Measurements from ENCODE around the gene RIOK3.

The RIOK3 gene

GRCh38 chr18:23452728-23453679, at the start of gene RIOK3:
Gene RIOK3, plus strand, starts transcription at chr18:23453287. Its CDS starts 153 bp downstream, at chr18:23453440.
- H3K27ac ChIP-seq (ENCODE audit: low read depth, low read length): peak within 1 kb of the TSS; percentile 74
- peak within 1 kb of the TSS; percentile 100 for H3K4me3 ChIP-seq (ENCODE audit: low read depth, low read length)
- H3K9ac ChIP-seq (ENCODE audit: low read depth, low read length): peak within 1 kb of the TSS; percentile 60
- H3K27me3 ChIP-seq (ENCODE audit: control insufficient read depth, insufficient read depth, low read length): no peaks in the 10 kb centered on the region
- no peaks in the 10 kb centered on the region for H3K9me3 ChIP-seq (ENCODE audit: control insufficient read depth, insufficient read depth, low read length)
- 0 out of 2 replicates have a peak, but pooled peaks cover 5% of the 10 kb centered on the region for H3K36me3 ChIP-seq (ENCODE audit: control insufficient read depth, insufficient read depth, low read length)
- peaks cover 13% of the 10 kb centered on the region for H3K4me1 ChIP-seq (ENCODE audit: control insufficient read depth, insufficient read depth, low read length)

GRCh38 chr18:23403310-23403709, 49.8 kb upstream of the RIOK3 start:
- peaks cover 12% of the 10 kb centered on the region for H3K4me1 ChIP-seq (ENCODE audit: control insufficient read depth, insufficient read depth, low read length)
- H3K27me3 ChIP-seq (ENCODE audit: control insufficient read depth, insufficient read depth, low read length): no peaks in the 10 kb centered on the region
- no peak overlapping the region for H3K27ac ChIP-seq (ENCODE audit: low read depth, low read length)
- no peaks in the 10 kb centered on the region for H3K36me3 ChIP-seq (ENCODE audit: control insufficient read depth, insufficient read depth, low read length)
- no peak overlapping the region for H3K9ac ChIP-seq (ENCODE audit: low read depth, low read length)
- no peaks in the 10 kb centered on the region for H3K9me3 ChIP-seq (ENCODE audit: control insufficient read depth, insufficient read depth, low read length)
- H3K4me3 ChIP-seq (ENCODE audit: low read depth, low read length): no peak overlapping the region

- H3K27me3 ChIP-seq (ENCODE audit: control insufficient read depth, insufficient read depth, low read length): no peaks in the 10 kb centered on the region
- H3K9ac ChIP-seq (ENCODE audit: low read depth, low read length): no peak overlapping the region
- no peaks in the 10 kb centered on the region for H3K9me3 ChIP-seq (ENCODE audit: control insufficient read depth, insufficient read depth, low read length)
- H3K4me3 ChIP-seq (ENCODE audit: low read depth, low read length): no peak overlapping the region
- peaks cover 12% of the 10 kb centered on the region for H3K4me1 ChIP-seq (ENCODE audit: control insufficient read depth, insufficient read depth, low read length)
- H3K27ac ChIP-seq (ENCODE audit: low read depth, low read length): no peak overlapping the region
- H3K36me3 ChIP-seq (ENCODE audit: control insufficient read depth, insufficient read depth, low read length): no peaks in the 10 kb centered on the region
Measured at GRCh38 chr18:23405636-23406035, 47.5 kb upstream of the RIOK3 start.

- H3K9me3 ChIP-seq (ENCODE audit: control insufficient read depth, insufficient read depth, low read length): no peaks in the 10 kb centered on the region
- no peak overlapping the region for H3K27ac ChIP-seq (ENCODE audit: low read depth, low read length)
- no peak overlapping the region for H3K9ac ChIP-seq (ENCODE audit: low read depth, low read length)
- H3K4me1 ChIP-seq (ENCODE audit: control insufficient read depth, insufficient read depth, low read length): peaks cover 8% of the 10 kb centered on the region
- H3K27me3 ChIP-seq (ENCODE audit: control insufficient read depth, insufficient read depth, low read length): no peaks in the 10 kb centered on the region
- no peaks in the 10 kb centered on the region for H3K36me3 ChIP-seq (ENCODE audit: control insufficient read depth, insufficient read depth, low read length)
- no peak overlapping the region for H3K4me3 ChIP-seq (ENCODE audit: low read depth, low read length)
Measured at GRCh38 chr18:23406271-23406787, 46.8 kb upstream of the RIOK3 start.

GRCh38 chr18:23412351-23412964, 40.6 kb upstream of the RIOK3 start:
- H3K4me1 ChIP-seq (ENCODE audit: control insufficient read depth, insufficient read depth, low read length): no peaks in the 10 kb centered on the region
- H3K27me3 ChIP-seq (ENCODE audit: control insufficient read depth, insufficient read depth, low read length): no peaks in the 10 kb centered on the region
- no peak overlapping the region for H3K27ac ChIP-seq (ENCODE audit: low read depth, low read length)
- no peak overlapping the region for H3K4me3 ChIP-seq (ENCODE audit: low read depth, low read length)
- H3K9me3 ChIP-seq (ENCODE audit: control insufficient read depth, insufficient read depth, low read length): no peaks in the 10 kb centered on the region
- H3K36me3 ChIP-seq (ENCODE audit: control insufficient read depth, insufficient read depth, low read length): no peaks in the 10 kb centered on the region
- no peak overlapping the region for H3K9ac ChIP-seq (ENCODE audit: low read depth, low read length)

- Histone ChIP-seq H3K9me3 (ENCODE audit: control insufficient read depth, insufficient read depth, low read length) (no peaks in the 10 kb centered on the region), H3K27me3 (ENCODE audit: control insufficient read depth, insufficient read depth, low read length) (no peaks in the 10 kb centered on the region), H3K36me3 (ENCODE audit: control insufficient read depth, insufficient read depth, low read length) (no peaks in the 10 kb centered on the region), H3K9ac (ENCODE audit: low read depth, low read length) (no peak overlapping the region), H3K4me3 (ENCODE audit: low read depth, low read length) (no peak overlapping the region), H3K4me1 (ENCODE audit: control insufficient read depth, insufficient read depth, low read length) (no peaks in the 10 kb centered on the region), H3K27ac (ENCODE audit: low read depth, low read length) (no peak overlapping the region)
Measured at GRCh38 chr18:23415515-23415914, 37.6 kb upstream of the RIOK3 start.

- Histone ChIP-seq H3K9ac (ENCODE audit: low read depth, low read length) (no peak overlapping the region), H3K4me1 (ENCODE audit: control insufficient read depth, insufficient read depth, low read length) (no peaks in the 10 kb centered on the region), H3K27ac (ENCODE audit: low read depth, low read length) (no peak overlapping the region), H3K27me3 (ENCODE audit: control insufficient read depth, insufficient read depth, low read length) (no peaks in the 10 kb centered on the region), H3K9me3 (ENCODE audit: control insufficient read depth, insufficient read depth, low read length) (no peaks in the 10 kb centered on the region), H3K4me3 (ENCODE audit: low read depth, low read length) (no peak overlapping the region), H3K36me3 (ENCODE audit: control insufficient read depth, insufficient read depth, low read length) (no peaks in the 10 kb centered on the region)
Measured at GRCh38 chr18:23416298-23416697, 36.8 kb upstream of the RIOK3 start.

GRCh38 chr18:23421277-23421676, 31.8 kb upstream of the RIOK3 start:
- no peaks in the 10 kb centered on the region for H3K27me3 ChIP-seq (ENCODE audit: control insufficient read depth, insufficient read depth, low read length)
- H3K4me1 ChIP-seq (ENCODE audit: control insufficient read depth, insufficient read depth, low read length): peaks cover 10% of the 10 kb centered on the region
- H3K27ac ChIP-seq (ENCODE audit: low read depth, low read length): no peak overlapping the region
- no peak overlapping the region for H3K4me3 ChIP-seq (ENCODE audit: low read depth, low read length)
- H3K9ac ChIP-seq (ENCODE audit: low read depth, low read length): no peak overlapping the region
- H3K9me3 ChIP-seq (ENCODE audit: control insufficient read depth, insufficient read depth, low read length): no peaks in the 10 kb centered on the region
- no peaks in the 10 kb centered on the region for H3K36me3 ChIP-seq (ENCODE audit: control insufficient read depth, insufficient read depth, low read length)

- no peak overlapping the region for H3K4me3 ChIP-seq (ENCODE audit: low read depth, low read length)
- H3K27me3 ChIP-seq (ENCODE audit: control insufficient read depth, insufficient read depth, low read length): no peaks in the 10 kb centered on the region
- no peaks in the 10 kb centered on the region for H3K9me3 ChIP-seq (ENCODE audit: control insufficient read depth, insufficient read depth, low read length)
- no peak overlapping the region for H3K9ac ChIP-seq (ENCODE audit: low read depth, low read length)
- peaks cover 10% of the 10 kb centered on the region for H3K4me1 ChIP-seq (ENCODE audit: control insufficient read depth, insufficient read depth, low read length)
- no peak overlapping the region for H3K27ac ChIP-seq (ENCODE audit: low read depth, low read length)
- no peaks in the 10 kb centered on the region for H3K36me3 ChIP-seq (ENCODE audit: control insufficient read depth, insufficient read depth, low read length)
Measured at GRCh38 chr18:23422751-23423418, 30.2 kb upstream of the RIOK3 start.

GRCh38 chr18:23424616-23425015, 28.5 kb upstream of the RIOK3 start:
- H3K4me1 ChIP-seq (ENCODE audit: control insufficient read depth, insufficient read depth, low read length): peaks cover 10% of the 10 kb centered on the region
- no peak overlapping the region for H3K9ac ChIP-seq (ENCODE audit: low read depth, low read length)
- no peak overlapping the region for H3K4me3 ChIP-seq (ENCODE audit: low read depth, low read length)
- no peaks in the 10 kb centered on the region for H3K36me3 ChIP-seq (ENCODE audit: control insufficient read depth, insufficient read depth, low read length)
- H3K9me3 ChIP-seq (ENCODE audit: control insufficient read depth, insufficient read depth, low read length): no peaks in the 10 kb centered on the region
- H3K27ac ChIP-seq (ENCODE audit: low read depth, low read length): no peak overlapping the region
- no peaks in the 10 kb centered on the region for H3K27me3 ChIP-seq (ENCODE audit: control insufficient read depth, insufficient read depth, low read length)

All from HUES48 (cell line).